Measurements from ENCODE around the gene ARID2. TPM values are rescaled to one million over a fixed set of nuclear protein-coding genes. Genes with fewer than 3 reads are reported as not detected.

ARID2 gene
- total and polyA plus RNA-seq, 2 of the 13 experiments (the other 11 are each of a cell fraction or from before 2014, with no cell fraction given): 15.9 to 22.2 TPM

GRCh38 chr12:45725631-45726602 lies 3.6 kb upstream of the ARID2 start:
- intact Hi-C loops (cut with micrococcal nuclease; ENCODE audit: unreplicated experiment) (loop anchor here (2.0 to 5.0 kb wide), 3 partner anchors 181 to 534 kb away; partner anchors contain the start of gene SCAF11), in situ Hi-C loops (cut with HindIII; ENCODE audit: extremely low pct_ligation_motif_present, low pct_unique_long_range_greater_than_20kb) (loop anchor here (5.0 to 25.0 kb wide), 2 partner anchors 184 to 539 kb away; no protein-coding TSS in a partner anchor)
- no peaks in the 10 kb centered on the region for H3K9me3 ChIP-seq (ENCODE audit: low read length)
- peaks cover 50% of the 10 kb centered on the region for H3K79me2 ChIP-seq (ENCODE audit: insufficient read depth, low read length)
- POLR2A ChIA-PET: interaction anchor here (1.0 to 3.5 kb wide), 3 partner anchors 37 to 265 kb away, joined by 3 to 24 read pairs (median 3); partner anchors contain the start of gene SCAF11
- no peaks in the 10 kb centered on the region for H4K20me1 ChIP-seq (ENCODE audit: insufficient read depth, low read length)
- peak overlapping the region; percentile 93 to 99 (median 97) for H3K4me3 ChIP-seq (replicated peaks in 1 of 3; ENCODE audit: insufficient read depth in 1 of 3, low read depth in 2 of 3, low read length in 3 of 3)
- peak overlapping the region; percentile 93 for H3K9ac ChIP-seq (ENCODE audit: insufficient read depth, low read depth, low read length)
- peaks cover 17% of the 10 kb centered on the region for H3K4me1 ChIP-seq (ENCODE audit: insufficient read depth, low read length)
- no peaks in the 10 kb centered on the region; a peak in 1 of 5 replicates for H3K27me3 ChIP-seq (ENCODE audit: control insufficient read depth in 1 of 2, insufficient read depth in 2 of 2, low read length in 2 of 2)
- peak; percentile 55 for FAIRE-seq
- no peak for ATAC-seq
- CTCF ChIA-PET (ENCODE audit: low intra/inter-chr PET ratio, low total read pairs): interaction anchor here (1.2 kb wide), 1 partner anchor 182 kb away, joined by 3 read pairs; no protein-coding TSS in a partner anchor
- no peak overlapping the region for H2AFZ ChIP-seq (ENCODE audit: low read length)
- 14% methylated on average over 12 of the region's 12 CpGs for WGBS (ENCODE audit: low lambda C conversion rate)
- no peaks in the 10 kb centered on the region for H3K36me3 ChIP-seq (replicated peaks in 1 of 2; ENCODE audit: control insufficient read depth in 1 of 2, insufficient read depth in 2 of 2, low read length in 2 of 2)
- BruUV-seq (replicated peaks): TSS peak; percentile 52
- H3K27ac ChIP-seq (ENCODE audit: extremely low read length, insufficient read depth, low read length): peak overlapping the region; percentile 95
- peak; percentile 33 for DNase-seq (ENCODE audit: low spot score)
- peak overlapping the region; percentile 89 for H3K4me2 ChIP-seq (ENCODE audit: low read depth, low read length)
- TF ChIP-seq ZNF776 (CRISPR knock-in tag; IDR thresholded peaks at IDR 0.05): no peak
- TF ChIP-seq ZNF318 (CRISPR knock-in tag; IDR thresholded peaks at IDR 0.05): no peak
- no peak for TF ChIP-seq EHMT2 (IDR thresholded peaks at IDR 0.05; ENCODE audit: borderline replicate concordance, low read depth, low read length)
- TF ChIP-seq ZNF607 (CRISPR knock-in tag; IDR thresholded peaks at IDR 0.05; ENCODE audit: borderline replicate concordance): no peak
- TF ChIP-seq ZNF781 (CRISPR knock-in tag; IDR thresholded peaks at IDR 0.05; ENCODE audit: borderline replicate concordance, not compliant biosample characterization): no peak
- no peak for TF ChIP-seq PBX2 (CRISPR knock-in tag; IDR thresholded peaks at IDR 0.05)
- no peak for TF ChIP-seq ZNF441 (CRISPR knock-in tag; IDR thresholded peaks at IDR 0.05; ENCODE audit: borderline replicate concordance)
- TF ChIP-seq ZNF800 (CRISPR knock-in tag; IDR thresholded peaks at IDR 0.05): peak; percentile 40; the same call in 1 of the 2 replicates
- no peak for TF ChIP-seq NFIB (CRISPR knock-in tag; IDR thresholded peaks at IDR 0.05; ENCODE audit: borderline replicate concordance)
- TF ChIP-seq ATAD3A (CRISPR knock-in tag; IDR thresholded peaks at IDR 0.05): no peak

Data from HepG2 (cell line).